HepG2 (cell line): ENCODE results near the gene ARL15.

Source experiments
- ZNF644 ChIP-seq: IDR thresholded peaks from 2 replicates; pipeline ENCODE4 v1.6.1; 2016; ENCODE audit warnings: low read depth
- TF ChIP-seq, protein P1 (sequence below): IDR thresholded peaks from 2 replicates; pipeline ENCODE4 v1.6.1; 2016; ENCODE audit warnings: mild to moderate bottlenecking

DNA sequence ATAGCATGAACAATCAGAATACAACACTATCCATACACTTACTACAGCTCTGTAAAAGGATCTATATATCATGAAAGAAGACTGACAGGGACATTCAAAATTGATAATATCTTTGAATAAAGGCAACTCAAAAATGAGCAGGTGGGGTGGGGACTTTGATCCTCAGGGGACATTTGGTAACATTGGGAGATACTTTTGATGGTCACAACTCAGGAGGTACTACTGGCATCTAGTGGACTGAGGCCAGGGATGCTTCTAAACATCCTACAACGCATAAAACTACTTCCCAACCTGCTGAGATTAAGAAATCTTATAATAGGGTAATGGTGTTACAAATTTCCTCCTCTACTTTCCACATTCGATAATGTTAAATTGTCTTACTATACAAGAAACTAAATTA is 243.9 kb downstream of the ARL15 start:
- no peak for TF ChIP-seq ZNF644 (CRISPR knock-in tag)
- TF ChIP-seq, protein P1, sequence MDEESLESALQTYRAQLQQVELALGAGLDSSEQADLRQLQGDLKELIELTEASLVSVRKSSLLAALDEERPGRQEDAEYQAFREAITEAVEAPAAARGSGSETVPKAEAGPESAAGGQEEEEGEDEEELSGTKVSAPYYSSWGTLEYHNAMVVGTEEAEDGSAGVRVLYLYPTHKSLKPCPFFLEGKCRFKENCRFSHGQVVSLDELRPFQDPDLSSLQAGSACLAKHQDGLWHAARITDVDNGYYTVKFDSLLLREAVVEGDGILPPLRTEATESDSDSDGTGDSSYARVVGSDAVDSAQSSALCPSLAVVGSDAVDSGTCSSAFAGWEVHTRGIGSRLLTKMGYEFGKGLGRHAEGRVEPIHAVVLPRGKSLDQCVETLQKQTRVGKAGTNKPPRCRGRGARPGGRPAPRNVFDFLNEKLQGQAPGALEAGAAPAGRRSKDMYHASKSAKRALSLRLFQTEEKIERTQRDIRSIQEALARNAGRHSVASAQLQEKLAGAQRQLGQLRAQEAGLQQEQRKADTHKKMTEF, result no peak
